HG03457 (cell line): ENCODE results near the gene RBM24.

Experiments
- ATAC-seq: cut with Tn5 transposase; IDR thresholded peaks from one replicate; pipeline ENCODE4 v1.9.1; 2021; ENCODE audit warnings: moderate number of reproducible peaks; ENCODE audit not compliant: unreplicated experiment

RBM24 gene

DNA sequence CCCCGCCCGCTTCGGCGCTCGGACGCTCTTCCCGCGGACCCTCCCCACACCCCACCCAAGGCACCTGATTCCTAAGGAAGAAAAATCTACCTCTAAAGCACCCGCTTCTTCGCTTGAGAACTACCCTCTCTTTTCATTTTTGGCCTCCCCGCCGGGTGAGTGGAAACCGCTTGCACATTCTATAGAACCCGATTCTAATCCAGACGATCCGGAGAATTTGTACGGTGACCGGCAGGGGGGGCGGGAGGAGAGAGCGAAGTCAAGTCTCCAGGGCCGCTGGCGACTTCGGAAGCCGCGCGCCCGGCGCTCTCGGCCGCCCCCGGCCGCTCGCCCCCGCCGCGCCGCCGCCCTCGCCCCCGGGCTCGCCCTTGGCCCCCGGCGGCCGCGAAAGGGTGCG, at the start of gene RBM24:
Gene RBM24 (plus strand): TSS at position 262 of the 397 bp plus-strand sequence. CDS start 221 bp downstream, outside the sequence.
- no peak for ATAC-seq

DNA sequence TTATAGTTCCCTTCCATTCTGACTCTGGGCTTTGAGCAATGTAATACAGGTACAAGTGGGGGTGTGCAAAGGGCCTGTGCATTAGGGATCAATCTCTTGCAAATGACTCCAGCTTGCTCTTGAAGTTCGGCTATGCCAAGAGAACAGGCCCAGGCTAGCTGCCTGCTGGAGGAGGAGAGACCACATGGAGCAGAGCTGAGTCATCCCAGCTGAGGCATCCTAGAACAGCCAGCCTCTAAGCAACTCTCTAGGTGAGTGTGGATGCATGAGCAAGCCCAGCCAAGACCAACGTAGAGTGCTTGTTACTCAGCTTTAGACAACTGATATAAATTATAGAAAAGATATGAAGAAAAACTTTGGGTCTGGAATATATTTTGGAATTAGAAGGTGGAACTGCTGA, 47.6 kb upstream of the RBM24 start:
- ATAC-seq = no peak

DNA sequence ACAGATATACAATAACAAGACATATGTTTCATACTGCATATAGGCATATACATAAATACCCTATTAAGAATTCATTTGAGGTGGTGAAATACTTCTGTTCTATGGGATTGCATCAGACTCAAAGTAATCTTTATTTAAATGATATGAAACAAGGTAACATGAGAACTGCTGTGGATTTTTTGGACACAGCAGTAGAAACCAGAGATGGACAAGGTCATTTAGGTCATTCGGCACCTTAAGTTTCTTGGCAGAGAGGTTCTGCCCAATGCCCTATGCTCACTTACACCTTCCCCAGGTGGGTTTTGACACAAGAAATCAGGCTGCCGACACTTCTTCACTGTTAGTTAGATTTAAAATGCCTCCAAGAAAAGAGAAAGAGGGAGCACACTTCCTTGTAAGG, 43.9 kb upstream of the RBM24 start:
- no peak for ATAC-seq

DNA sequence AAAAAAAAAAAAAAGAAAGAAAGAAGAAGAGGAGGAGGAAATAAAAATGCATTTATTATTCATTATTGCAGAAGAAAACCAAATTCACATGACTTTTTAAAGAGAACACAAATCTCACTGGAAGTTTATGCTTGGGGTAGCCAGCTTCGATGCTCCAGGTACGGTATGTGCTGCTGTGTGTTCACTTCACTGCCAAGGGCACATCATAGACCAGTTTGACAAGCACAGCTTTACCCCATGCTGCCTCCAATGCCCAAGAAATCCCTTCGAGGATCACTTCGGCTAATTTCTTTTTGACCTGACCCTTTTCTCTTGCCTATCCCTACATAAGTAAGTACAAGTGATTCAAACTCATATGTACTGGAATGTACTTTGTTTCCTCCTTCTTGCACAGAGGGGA, 41.9 kb upstream of the RBM24 start:
- no peak for ATAC-seq

DNA sequence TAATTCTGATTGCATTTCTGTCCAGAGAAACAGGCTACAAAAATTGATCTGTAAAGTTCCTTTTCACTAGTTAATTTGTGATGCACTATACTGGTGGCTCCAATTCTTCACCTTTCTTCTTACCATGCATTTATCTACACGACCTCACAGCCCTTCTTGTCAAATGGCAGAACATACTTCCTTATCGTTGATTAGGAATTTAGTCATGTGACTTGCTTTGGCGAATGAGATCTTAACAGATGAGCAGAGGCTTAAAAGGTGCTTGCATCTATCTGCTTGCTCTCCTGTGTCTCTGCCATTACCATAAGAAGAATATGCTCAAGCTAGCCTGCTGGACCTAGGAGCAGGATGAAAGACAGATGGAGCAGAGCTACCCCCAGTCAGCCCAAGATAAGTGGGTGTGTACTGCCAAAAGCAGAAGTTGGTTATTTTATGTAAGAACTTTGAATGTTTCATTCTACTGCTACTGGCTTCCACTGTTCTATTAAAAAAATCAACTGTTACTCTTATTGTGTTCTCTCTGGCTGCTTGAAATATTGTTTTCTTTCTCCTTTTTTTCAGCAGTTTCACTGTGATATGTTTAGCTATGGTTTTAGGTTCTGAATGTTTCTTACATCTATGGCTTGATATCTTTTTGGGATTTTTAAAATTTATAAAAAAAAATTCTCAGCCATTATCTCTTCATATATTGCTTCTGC, 40.2 kb upstream of the RBM24 start:
- no peak for ATAC-seq

DNA sequence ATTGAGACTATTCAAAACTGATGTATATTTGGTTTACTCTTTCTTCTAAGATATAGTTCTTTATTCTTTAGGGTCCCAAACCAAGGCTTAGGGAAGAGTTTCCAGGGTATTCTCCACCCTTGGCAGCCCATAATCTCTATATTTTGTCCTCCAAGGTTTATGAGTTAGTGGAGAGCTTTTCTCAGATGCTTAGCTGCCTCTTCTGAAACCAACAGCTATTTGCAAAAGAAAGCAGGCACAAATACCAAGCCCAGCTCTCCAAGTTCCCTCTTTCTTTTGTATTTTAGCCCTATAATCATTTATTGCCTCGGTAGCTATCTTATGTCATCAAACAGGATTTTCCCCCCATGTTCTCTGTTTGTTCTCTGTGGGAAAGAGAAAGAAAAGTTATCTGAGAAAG, 39.1 kb upstream of the RBM24 start:
- no peak for ATAC-seq

DNA sequence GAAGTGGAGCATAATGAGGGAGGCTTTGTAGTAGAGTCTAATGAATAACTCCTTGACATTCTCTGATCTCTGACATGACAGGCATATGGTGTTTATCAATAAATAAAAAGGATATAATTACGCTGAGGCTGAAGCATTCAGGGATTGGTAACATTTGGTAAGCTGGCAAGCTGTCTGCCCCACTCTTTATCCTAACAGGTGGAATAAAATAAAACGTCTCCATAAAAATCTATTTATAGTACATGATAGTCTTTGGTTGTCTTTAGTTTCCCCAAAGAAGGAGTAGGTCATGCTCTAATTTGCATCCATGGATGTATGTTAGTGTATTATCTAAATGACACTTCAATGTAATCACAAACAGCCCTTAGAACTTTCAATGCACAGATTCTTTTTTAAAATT, 30.9 kb upstream of the RBM24 start:
- no peak for ATAC-seq

DNA sequence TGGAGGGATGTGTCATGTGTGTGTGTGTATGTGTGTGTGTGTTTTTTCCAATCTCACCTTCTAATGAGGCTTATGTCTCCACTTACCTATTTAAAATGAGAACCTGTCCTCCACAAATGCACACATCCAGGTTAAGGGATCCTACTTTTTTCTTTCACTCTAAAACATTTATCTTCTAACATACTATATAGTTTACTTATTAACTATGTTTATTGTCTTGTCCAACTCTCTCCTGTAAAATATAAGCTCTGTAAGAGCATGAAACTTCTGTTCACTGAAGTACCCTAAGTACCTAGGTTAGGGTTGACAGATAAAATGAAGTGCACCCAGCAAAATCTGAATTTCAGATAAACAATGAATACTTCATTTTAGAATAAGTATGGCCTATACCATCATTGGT, 29.2 kb upstream of the RBM24 start:
- ATAC-seq = no peak

DNA sequence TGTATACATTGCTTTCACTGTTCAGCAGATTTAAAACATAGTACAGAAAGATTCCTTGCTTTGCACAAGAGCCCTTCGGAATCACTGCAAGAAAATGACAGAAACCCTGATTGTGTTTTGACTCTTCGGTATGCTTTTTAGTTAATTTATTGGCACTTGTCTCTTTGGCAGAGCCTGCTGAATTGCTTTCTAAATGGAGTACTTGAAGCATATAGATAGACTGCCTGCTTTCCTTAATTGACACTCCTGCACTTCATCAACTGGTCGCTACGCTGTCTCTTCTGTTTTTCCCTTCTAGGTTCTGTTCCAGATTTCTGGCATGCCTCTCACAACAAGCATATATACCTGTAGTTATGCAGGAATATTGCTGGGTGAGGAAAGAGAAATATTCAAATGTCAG, 22.4 kb upstream of the RBM24 start:
- no peak for ATAC-seq

DNA sequence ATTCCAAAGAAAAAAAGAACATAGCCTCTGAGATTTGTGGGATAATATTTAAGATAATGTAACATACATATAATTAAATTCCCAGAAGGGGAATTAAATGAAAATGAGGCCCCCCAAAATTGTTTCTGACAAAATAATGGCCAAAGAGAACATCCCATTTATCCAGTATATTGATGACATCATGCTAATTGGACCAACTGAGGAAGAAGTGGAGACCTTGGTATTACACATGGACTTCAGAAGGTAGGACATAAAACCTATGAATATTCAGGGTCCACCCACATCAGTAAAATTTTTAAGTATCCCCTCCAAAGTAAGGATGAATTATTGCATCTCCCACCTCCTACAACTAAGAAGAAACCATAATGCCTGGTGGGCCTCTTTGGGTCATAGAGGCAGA, 15.6 kb upstream of the RBM24 start:
- ATAC-seq = no peak

DNA sequence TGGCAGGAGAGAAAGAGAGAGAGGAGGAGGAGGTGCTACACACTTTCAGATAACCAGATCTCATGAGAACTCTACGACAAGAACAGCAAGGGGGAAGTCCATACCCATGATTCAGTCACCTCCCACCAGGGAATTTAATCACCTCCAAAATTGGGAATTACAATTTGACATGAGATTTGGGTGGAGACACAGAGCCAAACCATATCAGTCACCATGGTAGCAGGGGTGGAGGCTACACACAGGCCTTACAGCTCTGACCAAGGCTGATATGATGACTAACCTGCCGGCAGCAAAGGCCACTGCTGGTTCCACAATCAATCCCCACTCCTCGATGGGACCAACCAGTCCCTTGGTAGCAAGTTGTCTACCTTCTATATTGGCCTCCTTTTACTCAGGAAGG, 13.6 kb upstream of the RBM24 start:
- ATAC-seq = no peak

DNA sequence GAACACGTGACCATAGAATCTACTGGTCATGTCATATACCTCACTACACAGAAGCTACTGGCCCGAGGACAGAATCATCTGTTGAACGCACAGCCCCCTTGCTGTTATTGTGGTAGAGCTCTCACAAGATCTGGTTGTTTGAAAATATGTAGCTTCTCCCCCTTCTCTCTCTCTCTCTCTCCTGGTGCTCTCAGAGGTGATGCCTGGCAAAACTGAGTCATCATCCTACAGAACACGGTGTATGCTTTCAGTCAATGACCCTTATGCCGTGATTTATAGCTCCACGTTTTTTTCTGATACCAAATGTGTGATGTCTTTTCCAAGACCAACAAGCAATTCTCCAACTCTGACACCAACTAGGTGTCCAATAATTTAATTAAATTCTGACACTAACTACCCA, 13.0 kb upstream of the RBM24 start:
- ATAC-seq = no peak

DNA sequence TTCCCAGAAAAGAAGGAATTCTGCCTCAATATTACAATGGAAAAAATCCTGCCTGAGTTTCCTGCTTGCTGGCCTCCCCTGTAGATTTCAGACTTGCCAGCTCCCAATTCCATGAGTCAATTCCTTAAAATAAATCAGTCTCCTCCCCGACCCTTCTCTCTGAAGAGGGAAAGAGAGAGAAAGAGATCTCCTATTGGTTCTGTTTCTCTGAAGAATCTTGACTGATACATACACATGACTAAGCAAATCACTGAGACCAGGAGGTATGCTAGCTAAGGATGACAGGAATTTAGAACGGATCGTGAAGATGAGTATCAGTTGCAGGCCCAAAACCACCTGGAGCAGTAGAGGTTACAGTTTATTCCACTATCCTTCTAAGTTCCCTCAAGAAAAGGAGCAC, 11.3 kb upstream of the RBM24 start:
- ATAC-seq = no peak

DNA sequence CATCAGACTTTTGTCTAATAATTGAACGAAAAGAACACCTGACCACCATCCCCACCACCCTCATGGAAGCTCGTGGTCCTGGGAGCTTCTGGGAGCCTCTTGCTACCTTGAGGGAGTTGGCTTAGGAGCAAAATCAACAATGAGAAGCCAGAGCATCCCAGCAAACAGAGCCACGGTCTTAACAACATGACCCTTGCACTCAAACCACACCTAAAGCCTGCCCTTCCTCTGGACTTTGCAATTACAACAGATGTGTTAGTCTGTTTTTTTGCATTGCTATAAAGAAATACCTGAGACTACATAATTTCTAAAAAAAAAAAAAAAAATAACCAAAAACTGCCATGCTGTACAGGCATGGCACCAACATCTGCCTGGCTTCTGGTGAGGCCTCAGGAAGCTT, 9.5 kb upstream of the RBM24 start:
- no peak for ATAC-seq

DNA sequence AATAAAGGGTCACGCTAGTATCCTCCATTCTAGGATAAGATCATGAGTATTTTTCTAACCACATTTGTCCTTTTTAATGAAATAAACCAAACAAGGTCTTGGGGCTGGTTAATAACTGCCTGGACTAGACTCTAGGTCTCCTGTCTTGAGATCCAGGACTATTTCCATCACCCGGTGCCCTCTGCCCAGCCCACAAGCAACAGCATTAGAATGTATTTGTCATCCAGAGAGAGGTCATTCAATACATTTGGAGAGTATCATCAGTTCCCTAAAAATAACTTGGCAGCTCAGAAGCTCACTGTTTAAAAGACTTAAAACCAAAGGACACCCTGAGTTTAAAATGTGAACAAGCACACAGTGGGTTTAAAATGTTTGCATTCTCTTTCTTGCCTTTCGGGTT, 4.4 kb upstream of the RBM24 start:
- ATAC-seq = no peak

DNA sequence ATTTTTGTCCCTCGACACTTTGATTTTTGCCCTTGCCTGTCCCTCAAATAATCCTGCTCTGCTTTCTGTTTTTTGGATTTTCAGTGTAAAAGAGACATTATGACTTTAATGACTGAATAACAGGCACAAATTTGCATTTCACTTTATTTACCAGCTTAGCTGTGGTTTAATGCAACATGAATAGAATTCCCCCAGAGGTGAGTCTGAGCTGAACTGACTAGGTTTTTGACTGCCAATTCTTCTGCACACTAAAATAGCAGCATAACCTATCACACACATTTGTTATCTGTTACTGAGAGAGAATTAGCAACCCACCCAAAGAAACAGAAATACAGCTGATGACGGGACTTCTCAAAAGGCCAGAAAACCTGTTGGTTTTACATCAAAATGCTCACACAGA, 3.9 kb upstream of the RBM24 start:
- ATAC-seq = no peak

DNA sequence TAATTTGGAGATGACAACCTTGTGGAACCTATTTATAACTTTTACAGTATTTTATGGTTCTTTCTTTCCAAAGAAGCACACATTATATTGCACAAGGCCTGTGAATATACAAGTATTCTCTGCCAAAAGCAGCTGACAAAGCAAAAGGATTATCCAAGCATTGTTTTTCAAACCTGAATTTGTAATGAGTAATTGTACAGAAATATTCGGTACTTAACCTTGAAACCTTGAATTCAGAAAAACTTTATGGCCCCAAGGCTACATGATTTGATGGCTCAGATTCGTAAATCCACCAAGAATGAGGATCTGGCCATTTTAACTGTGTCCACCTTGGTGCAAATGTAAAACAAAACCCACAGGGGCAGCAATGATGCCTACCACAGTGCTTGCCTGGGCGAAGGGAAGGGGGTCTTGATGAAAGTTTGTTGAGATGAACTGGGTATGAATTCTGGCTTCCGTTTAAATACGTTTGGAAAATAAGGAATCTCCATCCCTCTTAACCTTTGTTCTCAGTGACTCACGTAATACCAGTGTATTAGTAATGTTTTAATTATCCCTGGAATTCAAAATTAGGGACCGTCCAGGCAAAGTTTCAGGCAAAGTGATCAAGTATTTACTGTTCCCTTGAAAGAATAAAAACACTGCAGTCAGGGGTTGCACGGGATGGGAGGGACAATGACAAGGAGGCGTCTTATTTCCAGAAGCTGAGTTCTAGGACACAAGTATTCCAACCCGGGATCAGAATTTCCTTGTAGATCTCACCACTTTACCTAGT, 2.7 kb upstream of the RBM24 start:
- no peak for ATAC-seq

DNA sequence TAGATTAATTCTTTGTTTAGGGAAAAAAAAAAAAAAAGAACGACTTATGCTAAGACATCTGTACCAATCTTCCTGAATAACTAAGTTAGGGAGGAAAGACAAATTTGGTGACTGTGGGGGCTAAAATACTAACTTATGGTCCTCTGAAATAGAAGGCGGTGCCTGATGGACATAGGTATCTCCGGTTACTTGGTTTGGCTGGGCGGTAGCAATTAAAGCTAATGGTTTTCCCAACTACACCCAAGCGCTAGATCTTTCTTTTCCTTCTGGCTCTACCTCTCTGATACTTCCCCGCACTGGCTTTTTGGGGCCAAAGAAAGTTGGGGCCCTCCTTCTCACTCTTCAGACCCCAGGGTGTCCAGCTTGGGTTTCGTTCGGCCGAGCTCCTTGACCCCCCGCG, 1.0 kb upstream of the RBM24 start:
- ATAC-seq = no peak

DNA sequence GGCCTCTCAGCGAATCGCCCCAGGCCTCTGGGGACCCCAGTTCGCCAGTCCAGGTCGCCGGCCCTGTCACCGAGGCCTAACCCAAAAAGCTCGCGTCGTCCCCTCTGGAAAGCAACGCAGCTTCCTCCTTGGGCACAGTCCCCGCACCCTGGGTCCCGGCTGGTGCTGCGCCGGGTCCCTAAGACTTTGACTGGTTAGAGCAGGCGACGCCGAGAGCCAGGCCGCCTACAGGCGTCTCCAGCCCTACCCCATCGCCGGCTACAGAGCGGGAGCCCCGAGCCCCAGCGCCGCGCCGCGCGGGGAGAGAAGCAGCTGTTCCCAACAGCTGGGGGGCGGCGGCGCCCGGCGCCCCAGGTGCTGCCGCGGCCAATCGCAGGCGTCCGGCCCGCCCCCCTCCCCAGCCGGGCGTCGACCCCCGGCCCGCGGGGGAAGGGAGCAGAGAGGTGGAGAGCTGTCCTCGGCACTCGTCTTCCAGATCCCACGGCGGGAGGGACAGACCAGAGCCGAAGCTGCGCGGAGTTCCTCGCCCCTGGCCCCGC, 540 bp upstream of the RBM24 start:
- no peak for ATAC-seq

DNA sequence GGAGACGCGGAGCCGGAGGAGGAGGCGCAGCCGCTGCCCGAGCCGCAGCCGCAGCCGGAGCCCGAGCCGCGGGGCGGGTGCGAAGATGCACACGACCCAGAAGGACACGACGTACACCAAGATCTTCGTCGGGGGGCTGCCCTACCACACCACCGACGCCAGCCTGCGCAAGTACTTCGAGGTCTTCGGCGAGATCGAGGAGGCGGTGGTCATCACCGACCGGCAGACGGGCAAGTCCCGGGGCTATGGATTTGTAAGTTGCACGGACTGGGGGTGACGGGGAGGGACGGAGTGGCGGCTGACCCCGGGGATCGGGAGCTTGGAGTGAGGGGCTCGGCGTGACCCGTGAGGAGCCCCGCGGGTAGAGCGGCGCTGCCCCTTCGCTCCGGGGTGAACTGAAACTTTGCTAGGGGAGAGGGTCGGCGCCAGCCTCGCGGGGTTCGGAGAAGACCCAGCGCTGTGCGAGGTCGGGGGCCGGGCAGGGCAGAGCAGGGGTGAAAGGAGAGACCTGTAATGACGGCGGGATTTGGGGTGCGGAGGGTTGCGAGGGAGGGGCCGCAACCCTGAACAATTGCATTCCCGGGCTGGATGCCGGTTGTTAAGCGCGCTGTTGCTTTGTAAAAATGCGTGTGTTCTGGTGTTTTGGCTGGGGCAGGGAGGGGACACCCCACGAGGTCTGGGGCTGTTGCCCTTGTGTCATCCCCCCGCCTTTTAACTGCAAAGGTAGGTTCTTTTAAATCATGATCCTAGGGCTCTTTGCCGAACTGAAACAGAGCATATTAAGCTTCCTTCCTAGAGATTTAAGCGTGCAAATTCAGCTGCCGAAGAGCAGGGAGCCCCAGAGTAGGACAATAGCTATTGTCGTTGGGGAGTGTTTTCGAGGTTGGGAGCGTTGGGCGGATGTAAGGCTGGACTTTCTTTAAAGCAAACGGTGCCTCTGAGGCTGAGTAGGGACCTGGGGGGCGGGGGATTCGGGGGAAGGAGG, 628 bp downstream of the RBM24 start:
- ATAC-seq = no peak

DNA sequence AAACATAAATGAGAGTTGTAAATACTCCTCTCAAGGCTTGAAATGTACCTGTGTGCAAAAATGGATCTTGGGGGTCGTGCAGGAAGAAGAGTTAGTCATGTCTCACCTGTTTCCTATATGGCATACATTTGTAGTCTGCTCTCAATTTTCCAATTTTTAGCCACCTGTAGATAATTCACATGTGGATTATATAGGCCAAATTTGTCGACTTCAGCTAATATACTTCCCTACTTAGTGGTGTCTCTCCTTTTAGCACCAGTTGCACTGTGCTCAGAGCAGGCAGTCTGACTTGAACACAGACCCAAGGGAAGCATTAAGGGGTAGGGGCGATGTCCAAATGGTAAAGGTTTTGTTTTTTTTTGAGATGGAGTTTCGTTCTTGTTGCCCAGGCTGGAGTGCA, 1.9 kb downstream of the RBM24 start:
- no peak for ATAC-seq
